GM21381 (cell line): Measurements from ENCODE around the gene RAB14.

ENCODE experiments used
- ATAC-seq: cut with Tn5 transposase; IDR thresholded peaks from one replicate; pipeline ENCODE4 v1.9.1; 2021; ENCODE audit warnings: mild to moderate bottlenecking, moderate library complexity; ENCODE audit not compliant: unreplicated experiment

Gene RAB14

DNA sequence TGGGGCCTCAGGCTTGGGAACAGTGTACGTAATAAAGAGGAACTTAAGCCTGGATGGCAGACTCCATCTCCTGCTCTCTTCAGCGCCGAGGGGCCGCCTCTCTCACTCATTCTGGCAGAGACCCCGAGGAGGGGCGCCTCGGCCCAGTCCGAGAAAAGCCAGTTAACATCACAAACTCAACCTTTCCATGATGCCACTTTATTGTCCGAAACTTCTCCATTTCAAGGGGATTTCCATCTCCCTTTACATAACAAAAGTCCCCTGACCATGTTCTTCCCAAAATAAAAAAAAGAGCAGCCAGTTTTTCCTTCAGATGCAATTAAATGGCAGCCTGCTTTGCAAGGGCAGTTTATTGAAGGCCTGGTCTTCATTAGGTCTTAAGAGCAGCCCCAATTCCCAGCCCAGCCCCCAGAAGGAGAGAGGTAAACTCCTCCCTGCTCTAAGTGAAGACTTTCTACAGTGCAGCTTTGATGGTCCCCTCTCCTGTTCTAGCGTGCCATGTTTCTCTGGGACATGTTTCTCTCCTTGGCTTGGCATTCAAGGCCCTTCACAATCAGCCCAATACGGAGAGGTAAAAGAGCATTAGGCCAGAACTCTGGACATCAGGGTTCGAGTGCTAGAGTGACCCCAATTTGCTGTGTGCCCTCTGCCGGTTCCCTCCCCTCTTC, 19.5 kb upstream of the RAB14 start:
- ATAC-seq = no peak

DNA sequence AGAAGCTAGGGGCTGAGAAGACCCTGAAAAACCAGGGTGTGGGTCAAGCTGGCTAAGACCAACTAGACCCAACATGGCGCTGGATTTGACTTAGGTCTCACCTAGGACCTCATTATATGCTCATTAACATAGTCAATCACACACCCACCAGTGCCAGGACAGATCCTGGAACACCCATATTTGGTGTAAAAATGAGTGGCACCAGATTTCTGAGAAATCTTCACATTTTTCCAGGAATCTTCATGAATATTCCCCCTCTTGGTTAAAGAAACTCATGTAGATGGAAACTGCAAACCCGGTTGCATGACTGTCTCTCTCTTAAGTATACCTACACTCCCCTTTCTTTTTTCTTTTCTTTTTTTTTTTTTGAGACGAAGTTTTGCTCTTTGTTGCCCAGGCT, 17.9 kb upstream of the RAB14 start:
- no peak for ATAC-seq

DNA sequence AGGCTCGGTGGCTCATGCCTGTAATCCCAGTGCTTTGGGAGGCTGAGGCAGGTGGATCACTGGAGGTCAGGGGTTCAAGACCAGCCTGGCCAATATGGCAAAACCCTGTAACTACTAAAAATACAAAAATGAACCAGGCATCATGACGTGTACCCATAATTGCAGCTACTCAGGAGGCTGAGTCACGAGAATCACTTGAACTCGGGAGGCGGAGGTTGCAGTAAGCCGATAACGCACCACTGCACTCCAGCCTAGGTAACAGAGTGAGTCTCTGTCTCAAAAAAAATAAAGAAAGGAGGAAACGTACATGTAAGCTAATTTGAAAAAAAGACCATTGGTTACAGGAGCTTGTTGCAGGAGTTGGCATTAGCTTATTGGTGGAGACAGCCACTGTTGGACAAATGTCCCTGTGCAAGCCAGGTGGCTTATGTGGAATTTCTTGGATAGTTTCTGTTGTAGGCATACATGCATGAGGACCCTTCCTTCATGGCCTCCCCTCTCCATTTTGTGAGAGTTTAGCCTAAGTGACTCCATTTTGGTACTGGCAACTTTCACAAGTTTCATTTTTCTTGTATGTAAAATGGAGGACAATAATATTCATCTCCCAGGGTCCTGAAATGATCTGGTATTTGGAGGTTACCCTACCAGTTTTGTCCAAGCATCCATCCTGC, 16.8 kb upstream of the RAB14 start:
- no peak for ATAC-seq

DNA sequence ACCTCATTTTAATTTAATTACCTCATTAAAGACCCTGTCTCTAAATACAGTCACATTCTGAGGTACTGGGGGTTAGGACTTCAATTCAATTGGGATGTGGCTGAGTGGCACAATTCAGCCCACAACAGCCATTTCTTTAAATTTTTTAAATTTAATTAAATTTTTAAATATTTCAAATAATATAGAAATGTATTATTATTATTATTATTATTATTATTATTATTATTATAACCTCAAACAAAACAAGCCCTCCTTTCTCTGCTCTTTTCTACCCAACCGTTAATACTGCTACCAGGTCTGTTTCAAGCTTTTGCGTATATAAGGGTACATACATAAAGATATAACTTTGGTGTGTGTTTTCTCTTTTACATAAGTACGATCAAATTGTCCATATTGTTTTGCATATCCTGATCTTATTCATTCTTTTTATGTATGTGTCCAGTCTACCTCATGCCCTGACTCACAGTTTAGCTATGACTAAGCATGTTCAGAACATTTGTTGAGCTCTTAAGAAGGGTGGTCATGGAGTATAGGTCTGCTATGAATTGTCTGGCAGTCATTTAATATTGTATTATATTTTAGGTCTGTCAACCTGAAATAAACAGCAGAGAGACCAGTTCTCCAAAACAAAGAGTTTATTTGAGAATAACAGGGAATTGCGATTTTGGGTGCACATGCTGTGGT, 16.1 kb upstream of the RAB14 start:
- ATAC-seq = peak; percentile 60

DNA sequence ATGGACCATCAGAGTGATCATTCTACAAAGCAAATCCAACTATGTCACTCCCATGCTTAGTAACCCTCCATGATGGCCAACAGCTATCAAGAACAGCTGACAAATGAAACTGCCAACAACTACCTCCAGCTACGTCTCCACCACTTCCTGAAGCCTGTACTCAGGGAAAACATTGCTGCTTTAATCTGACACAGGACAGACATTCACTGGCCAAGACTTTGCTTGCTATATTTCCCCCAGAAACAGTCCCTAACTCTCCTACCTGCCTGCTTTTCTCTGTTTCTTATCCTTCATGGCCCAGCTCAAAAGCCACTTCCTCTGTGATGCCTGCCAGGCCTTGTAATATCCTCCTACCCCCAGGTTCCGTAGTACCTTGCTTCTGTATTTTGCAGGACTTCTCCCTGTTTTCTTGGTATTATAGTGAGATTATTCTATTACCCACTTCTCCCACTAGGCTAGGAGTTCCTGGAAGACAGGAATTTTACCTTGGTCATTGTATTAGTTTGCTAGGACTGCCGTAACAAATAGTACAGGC, 14.7 kb upstream of the RAB14 start:
- ATAC-seq = no peak

DNA sequence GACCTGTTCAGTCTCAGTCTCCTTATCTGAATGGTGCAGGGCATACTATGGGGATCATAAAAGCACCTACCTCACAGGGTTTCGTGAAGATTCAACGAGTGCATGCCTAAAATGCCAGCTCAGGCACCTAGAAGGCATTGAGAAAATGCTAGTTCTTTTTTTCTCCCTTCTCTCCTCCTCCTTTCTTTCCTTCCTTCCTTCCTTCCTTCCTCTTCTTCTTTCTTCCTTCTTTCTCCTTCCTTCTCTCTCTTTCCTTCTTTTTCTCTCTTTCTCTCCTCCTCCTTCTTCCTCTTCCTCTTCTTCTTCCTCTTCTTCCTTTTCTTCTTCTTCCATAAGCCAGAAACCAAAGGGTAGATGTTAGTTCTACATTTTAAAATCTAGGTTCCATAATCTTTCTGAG, 12.3 kb upstream of the RAB14 start:
- no peak for ATAC-seq

DNA sequence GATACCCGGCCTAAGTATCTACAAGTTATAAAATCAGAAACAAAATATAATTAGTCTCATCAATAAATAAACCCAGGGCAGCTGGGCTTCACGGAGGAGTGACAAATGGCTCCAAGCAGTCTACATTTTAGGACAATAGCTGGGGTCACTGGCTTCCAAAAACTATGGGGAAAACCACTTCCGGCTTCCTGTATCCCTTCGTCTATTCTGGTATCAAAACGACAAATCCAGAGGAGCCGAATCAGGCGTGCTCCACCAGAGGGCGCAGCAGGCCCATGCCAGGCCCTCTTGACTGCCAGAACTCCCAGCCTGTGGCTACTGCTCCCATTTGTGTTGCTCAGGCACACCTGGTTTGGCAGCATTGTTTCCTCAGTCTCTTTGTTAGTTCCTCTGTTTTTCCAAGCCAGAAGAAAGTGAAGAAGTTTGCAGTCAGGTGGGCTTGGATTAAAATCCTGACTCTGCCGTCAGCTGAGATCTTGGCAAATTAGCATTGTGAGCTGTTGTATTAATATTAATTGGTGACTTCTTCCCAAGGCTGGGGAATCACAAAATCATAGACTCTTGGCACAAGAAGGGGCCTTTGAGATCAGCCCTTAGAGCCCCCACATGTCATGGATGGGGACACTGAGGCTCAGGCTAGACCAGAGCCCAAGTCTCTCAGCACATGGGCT, 11.6 kb upstream of the RAB14 start:
- ATAC-seq = no peak

DNA sequence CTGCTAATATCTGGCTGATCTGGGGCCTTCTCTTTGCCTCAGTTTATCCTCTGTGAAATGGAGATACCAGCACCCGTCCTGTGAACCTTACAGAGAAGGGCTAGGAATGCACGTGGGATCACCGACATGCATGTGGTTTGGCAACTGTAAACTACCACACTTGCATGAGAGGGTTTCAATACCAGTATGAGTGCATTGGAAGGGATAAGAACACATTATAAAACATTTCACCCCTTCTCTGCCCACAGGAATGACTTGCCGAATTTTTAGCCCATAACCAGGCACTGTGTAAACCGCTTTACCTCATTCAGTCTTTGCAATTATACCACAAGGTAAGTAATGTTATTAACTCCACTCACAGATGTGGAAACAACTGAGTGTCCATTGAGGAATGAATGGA, 8.9 kb upstream of the RAB14 start:
- ATAC-seq = no peak

DNA sequence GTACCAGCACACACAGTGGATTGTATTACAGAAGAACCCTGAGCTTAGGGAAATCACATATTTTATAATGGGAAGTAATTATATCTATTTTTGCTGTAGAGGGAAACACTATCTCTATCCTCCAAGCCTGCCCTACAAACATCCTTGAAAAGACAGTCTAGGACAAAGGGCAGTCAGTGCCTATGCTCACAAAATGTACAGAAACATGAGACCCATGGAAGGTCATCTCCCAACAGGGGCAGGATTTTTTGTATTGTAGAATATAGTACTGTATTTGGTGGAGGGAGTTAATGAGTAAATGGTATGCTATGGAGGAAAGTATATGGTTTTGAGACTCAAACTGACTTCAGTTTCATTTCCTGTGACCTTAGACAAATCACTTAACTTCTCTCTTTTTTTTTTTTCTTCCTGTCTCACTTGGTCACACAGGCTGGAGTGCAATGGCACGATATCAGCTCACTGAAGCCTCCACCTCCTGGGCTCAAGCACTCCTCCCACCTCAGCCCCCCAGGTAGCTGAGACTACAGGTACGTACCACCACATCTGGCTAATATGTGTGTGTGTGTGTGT, 5.8 kb upstream of the RAB14 start:
- ATAC-seq = peak; percentile 81

DNA sequence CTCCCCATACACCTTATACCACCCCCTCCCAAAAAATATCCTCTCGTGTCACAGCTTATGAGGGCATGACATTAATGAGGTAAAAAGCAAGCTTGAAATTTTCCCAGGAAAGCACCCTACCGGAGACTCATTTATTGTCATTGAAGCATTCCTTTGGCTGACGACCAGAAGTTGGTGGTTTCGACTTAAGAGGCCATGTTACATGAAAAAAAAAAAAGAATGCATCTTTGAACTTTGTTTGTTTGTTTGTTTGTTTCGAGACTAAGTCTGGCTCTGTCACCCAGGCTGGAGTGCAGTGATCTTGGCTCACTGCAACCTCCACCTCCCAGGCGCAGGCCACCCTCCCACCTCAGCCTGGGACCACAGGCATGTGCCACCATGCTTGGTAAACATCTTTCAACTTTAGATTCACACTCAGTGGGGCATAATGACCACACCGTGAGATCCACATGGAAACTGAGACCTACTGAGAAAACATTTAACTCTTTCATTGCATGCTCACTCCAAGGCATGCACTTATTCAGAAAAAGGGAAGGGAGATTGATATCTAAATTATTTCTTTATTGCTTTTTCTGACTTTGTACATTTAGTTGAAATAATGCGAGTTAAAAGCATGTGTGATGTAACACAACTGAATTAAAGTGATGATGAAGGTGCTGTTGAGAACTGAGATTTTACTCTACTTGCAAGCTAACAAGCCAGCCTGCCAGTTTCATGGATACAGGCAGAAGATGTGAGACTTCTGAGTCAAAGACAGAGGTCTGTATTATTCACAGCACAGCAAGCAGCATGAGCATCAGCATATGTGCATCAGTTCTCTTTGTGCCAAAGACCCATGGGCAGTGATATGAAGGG, 5.1 kb upstream of the RAB14 start:
- ATAC-seq = peak; percentile 31

DNA sequence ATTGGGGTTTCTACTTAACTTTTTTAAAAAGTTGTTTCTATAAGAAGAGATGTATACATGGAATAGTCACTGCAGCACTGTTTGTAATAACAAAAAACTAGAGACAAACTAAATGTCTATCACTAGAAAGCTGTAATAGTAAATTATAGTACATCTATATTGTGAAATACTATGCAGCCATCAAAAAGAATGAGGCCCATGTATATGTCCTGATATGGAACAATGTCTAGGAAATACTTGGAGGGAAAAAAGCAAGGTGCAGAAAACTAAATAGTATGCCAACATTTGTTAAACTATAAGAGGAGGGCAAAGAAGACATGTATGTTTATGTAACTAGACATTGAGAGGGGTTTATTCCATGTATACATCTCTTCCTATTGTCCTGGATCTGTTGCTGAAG, 2.9 kb upstream of the RAB14 start:
- ATAC-seq = no peak

DNA sequence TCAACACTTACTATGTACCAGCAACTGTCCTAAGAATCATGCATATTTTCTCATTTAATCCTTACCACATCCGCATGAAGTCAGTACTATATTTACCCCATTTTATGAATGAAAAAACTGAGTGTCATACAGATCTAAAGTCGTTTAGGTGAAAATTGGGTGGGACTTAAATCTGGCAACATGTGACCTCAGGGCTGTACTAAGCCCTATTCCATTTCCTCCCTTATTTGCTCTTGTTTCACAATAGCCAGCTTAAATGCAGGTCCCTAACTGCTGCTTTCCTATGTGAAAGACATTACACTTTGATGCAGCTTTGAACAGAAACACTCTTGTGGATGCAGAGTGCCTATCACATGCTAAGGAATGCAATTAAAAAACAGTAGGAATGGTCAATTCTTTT, 2.5 kb upstream of the RAB14 start:
- no peak for ATAC-seq

DNA sequence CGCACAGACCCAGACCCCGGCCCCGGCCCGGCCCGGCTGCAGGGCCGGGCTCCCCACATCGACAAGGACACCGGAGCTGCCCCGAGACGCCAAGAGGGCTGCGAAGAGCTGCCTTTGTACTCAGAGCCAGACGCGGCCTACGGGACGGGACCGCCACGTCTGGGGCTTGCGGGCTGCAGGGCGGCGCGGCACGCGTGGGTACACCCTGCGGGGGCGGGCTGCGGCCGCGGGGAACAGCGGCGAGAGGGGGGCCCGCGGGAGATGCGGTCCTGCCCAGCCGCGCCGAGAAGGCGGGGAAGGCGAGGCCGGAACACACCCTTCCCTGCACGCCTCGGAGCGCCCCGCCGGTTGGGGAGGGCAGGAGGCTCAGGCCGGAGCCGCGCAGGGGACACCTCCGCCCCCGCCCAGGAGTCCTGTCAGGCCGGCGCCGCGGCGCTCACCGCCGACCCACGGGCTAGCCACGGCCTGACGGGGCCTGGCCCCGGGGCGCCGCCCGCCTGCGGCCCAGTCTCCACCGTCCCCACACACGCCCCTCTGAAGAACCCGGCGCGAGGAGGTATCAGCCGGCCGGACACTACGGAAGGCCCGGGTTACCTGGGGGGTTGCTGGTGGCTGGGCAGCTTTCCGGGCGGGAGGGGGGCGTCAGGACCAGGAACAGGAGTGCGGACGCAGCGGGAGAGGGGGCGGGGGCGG, 478 bp downstream of the RAB14 start:
- peak; percentile 24 for ATAC-seq

DNA sequence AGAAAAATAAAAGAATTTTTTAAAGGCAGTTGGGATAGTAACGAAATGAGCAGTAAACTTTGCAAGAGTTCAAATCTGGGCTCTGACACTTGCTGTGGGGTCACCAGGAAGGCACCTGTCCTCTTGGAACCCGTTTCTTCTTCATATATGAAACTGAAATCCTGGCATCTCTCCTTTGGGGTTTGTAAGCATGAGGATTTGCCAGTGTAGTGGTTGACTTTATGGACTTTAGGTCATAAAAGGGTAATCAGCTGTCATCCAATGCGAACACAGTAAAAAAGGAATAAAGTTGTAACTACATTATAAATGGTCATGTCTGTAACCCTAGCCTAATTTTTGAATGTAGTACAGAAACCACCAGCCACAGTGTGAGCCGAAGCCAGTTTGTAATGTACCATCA, 1.3 kb downstream of the RAB14 start:
- no peak for ATAC-seq

DNA sequence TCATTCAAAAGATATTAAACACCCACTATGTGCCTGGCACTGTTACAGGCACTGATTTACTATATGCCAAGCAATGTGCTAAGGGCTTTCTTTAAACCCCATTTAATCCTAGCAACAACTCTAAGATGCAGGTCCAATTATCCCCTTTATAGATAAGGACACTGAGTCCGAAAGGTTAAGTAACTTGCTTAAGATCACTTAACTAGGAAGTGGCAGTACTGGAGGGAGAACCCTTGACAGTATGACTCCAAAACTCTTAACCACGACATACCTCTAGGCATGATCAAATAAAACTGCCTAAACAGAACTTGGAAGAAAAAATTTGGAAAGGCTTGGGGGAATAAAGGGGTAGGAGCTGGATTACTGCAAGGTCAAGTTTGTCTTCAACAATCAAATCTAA, 1.7 kb downstream of the RAB14 start:
- no peak for ATAC-seq

DNA sequence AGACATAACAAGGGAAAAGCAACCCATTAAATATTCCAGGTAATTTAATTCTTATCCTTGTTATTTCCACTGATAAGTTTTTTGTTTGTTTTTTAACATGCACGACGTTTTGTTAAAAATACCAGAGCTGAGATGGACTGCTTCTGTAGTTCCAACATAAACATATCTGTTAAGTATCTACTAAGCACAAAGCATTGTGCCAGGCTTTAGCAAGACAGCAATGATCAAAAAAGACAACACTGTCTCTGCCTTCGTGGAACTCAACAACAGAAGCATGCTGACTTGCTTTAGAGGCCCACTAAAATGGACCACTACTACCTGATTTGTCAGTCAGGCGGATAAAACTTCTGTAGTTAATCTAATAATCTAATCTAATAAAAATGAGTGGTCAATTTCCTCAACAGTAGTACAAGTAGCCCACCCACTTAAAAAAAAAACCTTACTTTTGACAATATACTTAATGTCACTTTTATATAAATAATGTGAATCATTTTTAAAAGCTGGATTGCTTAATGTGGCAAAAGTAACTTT, 3.1 kb downstream of the RAB14 start:
- no peak for ATAC-seq

DNA sequence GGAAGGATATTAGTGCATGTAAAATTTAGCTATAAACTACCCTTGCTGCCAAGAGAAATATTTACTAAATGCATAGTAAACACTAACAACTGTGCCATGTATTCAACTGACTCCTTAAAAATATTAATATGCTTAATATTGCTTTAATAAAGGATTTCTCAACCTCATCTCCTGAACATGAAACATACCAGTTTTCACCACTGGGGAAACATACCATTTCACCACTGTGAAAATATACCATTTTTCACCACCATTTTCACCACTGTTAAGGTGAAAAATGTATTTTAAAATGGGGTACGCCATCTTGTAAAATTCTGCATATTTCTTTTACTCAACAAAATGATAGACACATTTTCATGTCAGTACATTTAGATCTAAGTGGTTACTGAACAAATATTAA, 4.5 kb downstream of the RAB14 start:
- no peak for ATAC-seq

DNA sequence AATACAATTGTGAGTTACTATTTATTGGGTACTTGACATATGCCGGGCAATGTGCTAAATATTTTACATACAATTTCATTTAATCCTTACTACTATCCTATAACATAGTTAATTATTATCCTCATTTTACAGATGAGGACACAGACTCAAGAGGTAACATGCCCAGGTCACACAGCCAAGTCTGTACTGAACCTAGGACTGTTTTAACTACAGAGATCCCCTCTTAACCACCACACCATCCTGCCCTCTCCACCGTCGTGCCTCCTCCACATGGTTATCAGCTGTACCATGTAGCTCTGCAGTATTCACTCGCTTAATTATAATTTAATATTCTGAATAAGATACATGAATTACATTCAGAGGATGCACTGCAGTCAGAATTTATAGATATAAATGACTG, 5.3 kb downstream of the RAB14 start:
- peak; percentile 52 for ATAC-seq

DNA sequence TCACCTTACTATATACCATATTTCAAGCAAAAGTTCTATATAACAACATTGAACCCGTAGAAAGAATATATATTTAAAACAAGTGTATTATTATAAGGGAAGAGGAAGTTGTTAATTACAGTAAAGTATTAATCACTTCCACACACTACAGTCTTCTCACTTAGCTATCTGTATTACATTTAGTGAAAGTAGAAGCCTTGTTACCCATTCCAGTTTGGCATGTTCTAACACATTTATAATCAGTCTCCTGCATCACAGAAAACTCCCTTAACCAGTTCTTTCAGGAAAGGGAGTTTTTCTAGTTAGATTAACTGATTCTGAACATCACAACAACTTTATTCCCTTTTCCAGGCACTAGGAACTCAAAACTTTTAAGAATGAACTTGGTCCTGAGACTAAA, 6.9 kb downstream of the RAB14 start:
- no peak for ATAC-seq
